ENCODE measurements around the gene SAA4.

SAA4 gene

GRCh38 chr11:18188796-18189195, 47.8 kb downstream of the SAA4 start:
- Histone ChIP-seq H2AFZ (no peak overlapping the region), H3K79me2 (no peaks in the 10 kb centered on the region)
- TF ChIP-seq, protein P1, sequence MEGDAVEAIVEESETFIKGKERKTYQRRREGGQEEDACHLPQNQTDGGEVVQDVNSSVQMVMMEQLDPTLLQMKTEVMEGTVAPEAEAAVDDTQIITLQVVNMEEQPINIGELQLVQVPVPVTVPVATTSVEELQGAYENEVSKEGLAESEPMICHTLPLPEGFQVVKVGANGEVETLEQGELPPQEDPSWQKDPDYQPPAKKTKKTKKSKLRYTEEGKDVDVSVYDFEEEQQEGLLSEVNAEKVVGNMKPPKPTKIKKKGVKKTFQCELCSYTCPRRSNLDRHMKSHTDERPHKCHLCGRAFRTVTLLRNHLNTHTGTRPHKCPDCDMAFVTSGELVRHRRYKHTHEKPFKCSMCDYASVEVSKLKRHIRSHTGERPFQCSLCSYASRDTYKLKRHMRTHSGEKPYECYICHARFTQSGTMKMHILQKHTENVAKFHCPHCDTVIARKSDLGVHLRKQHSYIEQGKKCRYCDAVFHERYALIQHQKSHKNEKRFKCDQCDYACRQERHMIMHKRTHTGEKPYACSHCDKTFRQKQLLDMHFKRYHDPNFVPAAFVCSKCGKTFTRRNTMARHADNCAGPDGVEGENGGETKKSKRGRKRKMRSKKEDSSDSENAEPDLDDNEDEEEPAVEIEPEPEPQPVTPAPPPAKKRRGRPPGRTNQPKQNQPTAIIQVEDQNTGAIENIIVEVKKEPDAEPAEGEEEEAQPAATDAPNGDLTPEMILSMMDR (IDR thresholded peaks at IDR 0.05): no peak

More at GRCh38 chr11:18188796-18189195, 47.8 kb downstream of the SAA4 start:
- no peak overlapping the region for H3K4me3 ChIP-seq (ENCODE audit: low read depth, low read length)
- H3K36me3 ChIP-seq (ENCODE audit: control insufficient read depth, insufficient read depth, low read length): no peaks in the 10 kb centered on the region
- no peak overlapping the region for H3K4me2 ChIP-seq (ENCODE audit: low read length)
- no peaks in the 10 kb centered on the region for H3K9me3 ChIP-seq (ENCODE audit: control insufficient read depth, low read length)
- H3K27ac ChIP-seq: no peak overlapping the region
- H3K27me3 ChIP-seq (ENCODE audit: control insufficient read depth, insufficient read depth, low read length): no peaks in the 10 kb centered on the region
- H3K4me1 ChIP-seq: no peaks in the 10 kb centered on the region
- no peak overlapping the region for H3K9ac ChIP-seq
